Activated naive CD4-positive, alpha-beta T cell treated with anti-CD3 and anti-CD28 coated beads, Interleukin-2, amount 10 ng/mL, durations not matched to agents 7 days and 5 days (primary cell): Measurements from ENCODE around the gene TESK1.
"Not testable (repeated sequence)": the region's sequence is repeated elsewhere in the genome, so short reads cannot be mapped to it uniquely, and the experiment has no call there.

ENCODE experiments used
- CTCF ChIA-PET: fragments of 350-600 bp; sonication (Branson Sonifier 250); formaldehyde crosslinking; loops from one replicate; lab custom pipeline; 2021; ENCODE audit warnings: antibody characterized with exemption; lab: Charles Lee
- DNase-seq: peaks from one replicate; pipeline ENCODE4 v3.0.0-alpha.2; 2020
- H3K27ac Mint-ChIP-seq: one replicate; pipeline ENCODE4 v1.8.0; 2021; ENCODE audit warnings: mild to moderate bottlenecking, moderate library complexity, mixed read lengths
- H3K27me3 Mint-ChIP-seq: one replicate; pipeline ENCODE4 v1.8.0; 2021; ENCODE audit warnings: mild to moderate bottlenecking, mixed read lengths
- H3K36me3 Mint-ChIP-seq: one replicate; pipeline ENCODE4 v1.8.0; 2021; ENCODE audit warnings: mixed read lengths
- H3K4me1 Mint-ChIP-seq: one replicate; pipeline ENCODE4 v1.8.0; 2021; ENCODE audit warnings: mixed read lengths
- H3K4me3 Mint-ChIP-seq: one replicate; pipeline ENCODE4 v1.8.0; 2021; ENCODE audit warnings: mild to moderate bottlenecking, moderate library complexity, mixed read lengths
- H3K9me3 Mint-ChIP-seq: one replicate; pipeline ENCODE4 v1.8.0; 2021; ENCODE audit warnings: mixed read lengths

The TESK1 gene

DNA sequence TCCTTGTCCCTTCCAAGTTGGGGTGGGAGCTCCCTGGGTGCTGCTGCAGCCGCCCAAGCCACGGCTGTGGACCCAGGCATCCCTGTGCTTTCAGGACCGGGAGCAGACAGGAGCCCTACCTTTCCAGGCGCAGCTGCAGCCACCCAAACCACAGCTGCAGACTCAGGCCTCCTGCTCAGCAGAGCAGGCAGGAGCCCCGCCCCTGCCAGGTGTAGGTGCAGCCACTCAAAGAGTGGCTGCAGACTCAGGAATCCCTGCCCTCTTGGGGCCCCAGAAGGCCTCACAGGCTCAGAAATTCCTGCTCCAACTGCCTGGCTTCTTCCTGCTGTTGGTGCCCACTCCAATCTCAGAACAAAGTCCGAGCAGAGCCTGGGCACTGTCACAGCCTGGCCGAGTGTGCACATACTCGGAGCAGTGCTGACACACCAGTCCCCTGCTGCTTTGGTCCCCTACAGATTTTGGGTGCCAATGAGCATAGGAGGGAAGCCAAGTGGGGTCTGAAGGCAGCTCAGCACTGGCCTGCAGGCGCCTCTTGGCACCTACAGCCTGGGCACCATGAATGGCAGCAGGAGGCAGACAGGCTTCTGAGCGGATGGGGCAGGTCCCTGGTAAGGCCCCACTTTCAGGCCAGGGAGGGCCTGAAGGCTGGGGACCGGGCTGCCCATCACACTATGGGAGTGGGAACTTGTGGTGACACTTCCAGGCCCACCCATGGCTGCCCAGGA lies 6.0 kb upstream of the TESK1 start:
- Mint-ChIP-seq H3K27me3 (peaks cover 4% of the 10 kb centered on the region), H3K9me3 (peaks cover 7% of the 10 kb centered on the region), H3K4me1 (peaks cover 17% of the 10 kb centered on the region), H3K4me3 (no peak overlapping the region), H3K27ac (no peak overlapping the region), H3K36me3 (no peaks in the 10 kb centered on the region)
- CTCF ChIA-PET, result interaction anchor here (0.6 to 1.8 kb wide), 6 partner anchors 12 to 120 kb away, joined by 3 to 4 read pairs (median 4); partner anchors contain the start of gene ARHGEF39
- DNase-seq, result no peak

DNA sequence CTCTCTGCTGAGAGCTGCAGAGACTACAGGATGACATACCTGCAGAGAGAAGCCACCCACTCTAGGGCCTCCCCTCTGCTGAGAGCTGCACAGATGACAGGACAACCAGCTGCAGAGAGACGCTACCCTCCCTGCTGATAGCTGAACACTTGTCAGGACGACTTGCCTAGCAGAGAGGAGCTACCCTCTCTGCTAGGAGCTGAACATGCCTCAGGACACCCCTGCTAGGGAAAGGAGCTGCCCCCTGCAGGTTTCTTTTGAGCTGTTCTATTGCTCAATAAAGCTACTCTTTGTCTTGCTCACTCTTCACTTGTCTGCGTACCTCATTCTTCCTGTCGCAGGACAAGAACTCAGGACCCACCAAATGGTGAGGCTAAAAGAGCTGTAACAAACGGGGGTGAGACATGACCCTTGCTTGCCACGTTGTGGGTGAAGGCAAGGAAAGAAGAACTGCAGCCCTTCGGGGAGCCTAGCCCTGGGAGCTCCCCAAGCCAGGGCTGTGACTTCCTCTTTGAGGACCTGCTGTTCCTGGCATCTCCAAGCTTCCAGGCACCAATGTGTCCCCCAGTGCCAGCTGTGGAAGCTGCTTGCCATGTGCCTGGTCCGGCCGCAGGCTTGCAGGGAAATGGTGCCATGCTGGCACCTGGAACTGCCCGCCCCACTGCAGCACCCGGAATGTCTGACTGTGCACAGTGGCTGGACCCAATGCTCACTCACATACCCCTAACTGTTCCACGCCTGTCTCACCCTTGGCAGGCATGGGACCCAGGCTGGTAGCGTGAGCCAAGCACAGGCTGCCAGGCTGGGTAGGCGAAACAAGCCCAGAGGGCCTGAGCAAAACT lies 5.1 kb upstream of the TESK1 start:
- H3K9me3 Mint-ChIP-seq, result peaks cover 2% of the 10 kb centered on the region
- no peak overlapping the region for H3K27ac Mint-ChIP-seq
- H3K27me3 Mint-ChIP-seq, result peaks cover 4% of the 10 kb centered on the region
- no peak overlapping the region for H3K4me3 Mint-ChIP-seq
- no peak for DNase-seq
- CTCF ChIA-PET, result interaction anchor here (0.6 to 1.8 kb wide), 8 partner anchors 11 to 271 kb away, joined by 3 to 5 read pairs (median 4); partner anchors contain the start of genes ARHGEF39 and RUSC2
- peaks cover 23% of the 10 kb centered on the region for H3K4me1 Mint-ChIP-seq
- no peaks in the 10 kb centered on the region for H3K36me3 Mint-ChIP-seq

DNA sequence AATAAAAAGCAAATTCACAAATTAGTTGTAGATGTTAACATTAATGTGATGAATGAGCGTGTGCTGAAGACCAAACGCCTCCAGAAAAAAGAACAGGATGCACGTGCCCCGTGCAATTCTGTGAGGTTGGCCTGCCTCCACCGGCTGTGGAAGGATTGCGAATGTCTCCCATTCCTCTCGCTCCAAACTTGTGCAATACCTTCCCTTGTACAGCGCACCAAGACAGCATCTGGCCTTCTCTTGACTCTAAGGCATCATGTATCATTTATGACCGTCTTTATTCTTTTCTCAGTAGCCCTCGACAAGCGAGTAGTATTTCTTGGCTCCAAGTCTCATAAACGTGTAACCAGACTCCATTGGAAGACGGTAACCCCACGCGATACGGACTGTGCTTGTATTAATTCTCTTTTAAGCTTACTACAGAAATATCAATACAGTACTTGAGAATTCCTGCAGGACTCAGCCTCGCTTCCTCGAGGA lies 1.5 kb upstream of the TESK1 start:
- peak; percentile 34 for DNase-seq
- peak overlapping the region; percentile 97 for H3K27ac Mint-ChIP-seq
- peaks cover 16% of the 10 kb centered on the region for H3K36me3 Mint-ChIP-seq
- peaks cover 41% of the 10 kb centered on the region for H3K4me1 Mint-ChIP-seq
- H3K4me3 Mint-ChIP-seq, result peak overlapping the region; percentile 89
- H3K9me3 Mint-ChIP-seq, result no peaks in the 10 kb centered on the region
- CTCF ChIA-PET, result interaction anchor here (0.6 to 2.6 kb wide), 17 partner anchors 10 to 488 kb away, joined by 3 to 11 read pairs (median 4); partner anchors contain the start of genes ATOSB, CREB3, RUSC2 and SPAG8
- H3K27me3 Mint-ChIP-seq, result no peaks in the 10 kb centered on the region

- Mint-ChIP-seq H3K36me3 (peaks cover 19% of the 10 kb centered on the region), H3K27me3 (no peaks in the 10 kb centered on the region), H3K4me1 (peaks cover 41% of the 10 kb centered on the region), H3K27ac (peak overlapping the region; percentile 97), H3K9me3 (no peaks in the 10 kb centered on the region), H3K4me3 (peak overlapping the region; percentile 89)
- peak; percentile 100 for DNase-seq
- CTCF ChIA-PET, result interaction anchor here (0.6 to 2.6 kb wide), 17 partner anchors 10 to 489 kb away, joined by 3 to 11 read pairs (median 4); partner anchors contain the start of genes ATOSB, CREB3, RUSC2 and SPAG8
Measured at GRCh38 chr9:35603986-35604577, 980 bp upstream of the TESK1 start.

- H3K27me3 Mint-ChIP-seq, result no peaks in the 10 kb centered on the region
- peak; percentile 69 for DNase-seq
- H3K4me1 Mint-ChIP-seq, result peaks cover 41% of the 10 kb centered on the region
- H3K36me3 Mint-ChIP-seq, result peaks cover 21% of the 10 kb centered on the region
- peak overlapping the region; percentile 79 for H3K4me3 Mint-ChIP-seq
- CTCF ChIA-PET, result interaction anchor here (0.6 to 2.6 kb wide), 2 partner anchors 9 to 90 kb away, joined by 4 to 11 read pairs; no protein-coding TSS in a partner anchor
- no peaks in the 10 kb centered on the region for H3K9me3 Mint-ChIP-seq
- peak overlapping the region; percentile 58 for H3K27ac Mint-ChIP-seq
Measured at GRCh38 chr9:35605351-35606137, 482 bp downstream of the TESK1 start.

- Mint-ChIP-seq H3K4me1 (peaks cover 41% of the 10 kb centered on the region), H3K27ac (peak overlapping the region; percentile 28), H3K9me3 (no peaks in the 10 kb centered on the region), H3K4me3 (peak overlapping the region; percentile 79), H3K36me3 (peaks cover 22% of the 10 kb centered on the region), H3K27me3 (no peaks in the 10 kb centered on the region)
- DNase-seq, result no peak
- CTCF ChIA-PET, result no interaction called here
Measured at GRCh38 chr9:35606138-35606504, 1.1 kb downstream of the TESK1 start.

DNA sequence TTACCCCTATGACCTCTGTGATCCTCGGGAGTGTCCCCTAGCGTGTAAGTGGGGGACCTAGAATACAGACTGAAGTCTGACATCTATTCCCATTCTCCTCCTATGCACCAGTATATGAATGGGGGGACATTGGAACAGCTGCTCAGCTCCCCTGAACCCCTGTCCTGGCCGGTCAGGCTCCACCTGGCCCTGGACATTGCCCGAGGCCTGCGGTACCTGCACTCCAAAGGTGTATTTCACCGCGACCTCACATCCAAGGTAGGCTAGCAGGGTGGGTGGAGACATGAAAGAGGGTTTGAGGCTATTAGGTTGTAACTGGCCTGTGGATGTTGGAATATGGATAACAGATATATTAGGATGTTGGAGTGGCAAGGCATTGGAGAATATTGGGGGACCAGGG lies 1.7 kb downstream of the TESK1 start:
- H3K36me3 Mint-ChIP-seq, result peaks cover 22% of the 10 kb centered on the region
- H3K9me3 Mint-ChIP-seq, result no peaks in the 10 kb centered on the region
- no peak for DNase-seq
- H3K27me3 Mint-ChIP-seq, result no peaks in the 10 kb centered on the region
- CTCF ChIA-PET, result no interaction called here
- H3K4me3 Mint-ChIP-seq, result peak overlapping the region; percentile 17
- peaks cover 44% of the 10 kb centered on the region for H3K4me1 Mint-ChIP-seq
- H3K27ac Mint-ChIP-seq, result no peak overlapping the region

- Mint-ChIP-seq H3K27ac (no peak overlapping the region), H3K27me3 (peaks cover 2% of the 10 kb centered on the region), H3K9me3 (no peaks in the 10 kb centered on the region), H3K4me1 (peaks cover 35% of the 10 kb centered on the region), H3K36me3 (peaks cover 22% of the 10 kb centered on the region), H3K4me3 (no peak overlapping the region)
- CTCF ChIA-PET, result interaction anchor here (0.6 to 6.2 kb wide), 4 partner anchors 9 to 92 kb away, joined by 3 to 41 read pairs (median 3); partner anchors contain the start of gene ARHGEF39
- DNase-seq, result no peak
Measured at GRCh38 chr9:35608221-35608620, 3.2 kb downstream of the TESK1 start.

DNA sequence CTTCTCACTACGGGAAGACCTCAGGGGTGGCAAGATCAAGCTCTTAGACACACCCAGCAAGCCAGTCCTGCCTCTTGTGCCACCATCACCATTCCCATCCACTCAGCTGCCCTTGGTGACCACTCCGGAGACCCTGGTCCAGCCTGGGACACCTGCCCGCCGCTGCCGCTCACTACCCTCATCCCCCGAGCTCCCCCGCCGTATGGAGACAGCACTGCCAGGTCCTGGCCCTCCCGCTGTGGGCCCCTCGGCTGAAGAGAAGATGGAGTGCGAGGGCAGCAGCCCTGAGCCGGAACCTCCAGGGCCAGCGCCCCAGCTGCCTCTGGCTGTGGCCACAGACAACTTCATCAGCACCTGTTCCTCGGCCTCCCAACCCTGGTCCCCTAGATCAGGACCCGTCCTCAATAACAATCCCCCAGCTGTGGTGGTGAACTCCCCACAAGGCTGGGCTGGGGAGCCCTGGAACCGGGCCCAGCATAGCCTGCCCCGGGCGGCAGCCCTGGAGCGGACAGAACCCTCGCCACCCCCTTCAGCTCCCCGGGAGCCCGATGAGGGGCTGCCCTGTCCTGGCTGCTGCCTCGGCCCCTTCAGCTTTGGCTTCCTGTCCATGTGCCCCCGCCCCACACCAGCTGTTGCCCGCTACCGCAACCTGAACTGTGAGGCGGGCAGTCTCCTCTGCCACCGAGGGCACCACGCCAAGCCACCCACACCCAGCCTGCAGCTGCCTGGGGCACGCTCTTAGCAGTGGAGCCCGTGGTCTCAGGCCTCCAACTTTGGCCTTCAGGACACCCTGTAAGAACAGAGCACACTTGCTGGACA lies 4.1 kb downstream of the TESK1 start:
- Mint-ChIP-seq H3K36me3 (peaks cover 22% of the 10 kb centered on the region), H3K9me3 (no peaks in the 10 kb centered on the region), H3K4me3 (no peak overlapping the region), H3K27me3 (peaks cover 10% of the 10 kb centered on the region), H3K4me1 (peaks cover 25% of the 10 kb centered on the region), H3K27ac (no peak overlapping the region)
- no peak for DNase-seq
- CTCF ChIA-PET, result interaction anchor here (0.6 to 6.2 kb wide), 4 partner anchors 49 to 91 kb away, joined by 3 to 41 read pairs (median 4); partner anchors contain the start of genes ARHGEF39, CCDC107 and RMRP

DNA sequence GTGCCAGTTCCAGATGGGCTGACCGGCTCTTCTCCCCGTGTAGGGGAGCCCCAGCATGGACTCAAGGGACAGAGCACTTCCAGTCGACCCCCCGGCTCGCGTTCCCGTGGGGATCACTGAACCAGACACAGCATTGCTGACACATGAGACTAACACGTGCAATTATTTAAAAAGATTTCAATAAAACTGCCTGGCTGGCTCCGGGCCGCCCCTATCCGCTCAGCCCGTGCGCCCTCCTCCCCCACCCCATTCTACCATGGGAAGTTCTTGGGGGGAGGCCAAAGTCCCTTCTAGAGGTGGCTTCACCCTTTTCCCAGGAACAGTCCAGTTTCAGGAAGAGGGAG lies 4.7 kb downstream of the TESK1 start:
- Mint-ChIP-seq H3K36me3 (peaks cover 22% of the 10 kb centered on the region), H3K27me3 (peaks cover 16% of the 10 kb centered on the region), H3K9me3 (no peaks in the 10 kb centered on the region), H3K4me1 (peaks cover 21% of the 10 kb centered on the region), H3K27ac (no peak overlapping the region), H3K4me3 (no peak overlapping the region)
- no peak for DNase-seq
- CTCF ChIA-PET, result interaction anchor here (1.5 to 6.2 kb wide), 5 partner anchors 48 to 122 kb away, joined by 3 to 41 read pairs (median 12); partner anchors contain the start of genes ARHGEF39, CCDC107, CREB3 and RMRP

GRCh38 chr9:35611230-35611797 lies 6.3 kb downstream of the TESK1 start:
- H3K4me1 Mint-ChIP-seq, result peaks cover 25% of the 10 kb centered on the region
- H3K9me3 Mint-ChIP-seq, result no peaks in the 10 kb centered on the region
- peaks cover 21% of the 10 kb centered on the region for H3K36me3 Mint-ChIP-seq
- H3K4me3 Mint-ChIP-seq, result no peak overlapping the region
- H3K27me3 Mint-ChIP-seq, result peaks cover 27% of the 10 kb centered on the region
- no peak overlapping the region for H3K27ac Mint-ChIP-seq
- CTCF ChIA-PET, result interaction anchor here (0.7 to 6.2 kb wide), 22 partner anchors 9 to 203 kb away, joined by 3 to 41 read pairs (median 6); partner anchors contain the start of genes ARHGEF39, CCDC107, CREB3 and HINT2
- DNase-seq, result peak; percentile 70

GRCh38 chr9:35612066-35612465 lies 7.0 kb downstream of the TESK1 start:
- not testable (repeated sequence) for H3K4me3 Mint-ChIP-seq, H3K27ac Mint-ChIP-seq, DNase-seq, H3K9me3 Mint-ChIP-seq
- Mint-ChIP-seq H3K36me3 (peaks cover 16% of the 10 kb centered on the region), H3K4me1 (peaks cover 26% of the 10 kb centered on the region), H3K27me3 (peaks cover 27% of the 10 kb centered on the region)
- CTCF ChIA-PET, result interaction anchor here (1.2 to 6.2 kb wide), 16 partner anchors 8 to 167 kb away, joined by 3 to 41 read pairs (median 8); partner anchors contain the start of genes ARHGEF39, CCDC107, CREB3 and RMRP
